Naive B cell (primary cell): Measurements from ENCODE around the gene BRD1. TPM values are rescaled to one million over a fixed set of nuclear protein-coding genes. Genes with fewer than 3 reads are reported as not detected.

ENCODE experiments used
- ATAC-seq, 2 donors: fragments of 150-1000 bp; cut with Tn5 transposase; 2 replicates each; pipeline ENCODE4 v1.10.0; 2021; ENCODE audit warnings: low read depth in 2 of 2, mild to moderate bottlenecking in 2 of 2, moderate library complexity in 2 of 2
- DNase-seq: peaks from one replicate; pipeline ENCODE4 v3.0.0; 2022
- H3K27ac Mint-ChIP-seq, 6 donors: one replicate each; pipeline ENCODE4 v1.8.0; 2020 to 2022; ENCODE audit warnings: mild to moderate bottlenecking in 6 of 6, mixed read lengths in 6 of 6, moderate library complexity in 5 of 6, inconsistent platforms in 2 of 6
- H3K27me3 Mint-ChIP-seq, 3 donors: one replicate each; pipeline ENCODE4 v1.8.0; 2021 to 2022; ENCODE audit warnings: mixed read lengths in 3 of 3, mild to moderate bottlenecking in 1 of 3
- H3K36me3 Mint-ChIP-seq, 2 donors: one replicate each; pipeline ENCODE4 v1.8.0; 2020 to 2022; ENCODE audit warnings: mixed read lengths in 2 of 2, inconsistent platforms in 1 of 2, mild to moderate bottlenecking in 1 of 2
- H3K4me1 Mint-ChIP-seq, 3 donors: one replicate each; pipeline ENCODE4 v1.8.0; 2020 to 2022; ENCODE audit warnings: mixed read lengths in 3 of 3, inconsistent platforms in 1 of 3, mild to moderate bottlenecking in 1 of 3, moderate library complexity in 1 of 3
- H3K4me3 Mint-ChIP-seq, 8 donors: one replicate each; pipeline ENCODE4 v1.8.0; 2020 to 2022; ENCODE audit warnings: mild to moderate bottlenecking in 8 of 8, mixed read lengths in 8 of 8, moderate library complexity in 8 of 8, inconsistent platforms in 2 of 8
- H3K9me3 Mint-ChIP-seq, 7 donors: one replicate each; pipeline ENCODE4 v1.8.0; 2020 to 2022; ENCODE audit warnings: mixed read lengths in 7 of 7, mild to moderate bottlenecking in 5 of 7, inconsistent platforms in 2 of 7, moderate library complexity in 1 of 7
- polyA plus RNA-seq, 6 donors: library from polyadenylated mRNA; unstranded; fragments of 300-500 nt; fragmentation: Illumina TruSeq; gene quantifications; one replicate each; pipeline ENCODE4 v1.2.3, GENCODE V29; 2021; ENCODE audit warnings: low read depth in 6 of 6

BRD1 gene
- polyA plus RNA-seq, result 1 to 10 TPM in 5 of 6 donors, under 1 TPM in 1; 0.23 to 3.0 (median 1.8) TPM

- peaks cover 9 to 13% of the 10 kb centered on the region in 2 donors for H3K36me3 Mint-ChIP-seq
- peaks cover 36 to 50% (median 42%) of the 10 kb centered on the region in 3 donors for H3K4me1 Mint-ChIP-seq
- peak within 1 kb of the TSS; percentile 78 to 92 (median 86) for H3K4me3 Mint-ChIP-seq
- ATAC-seq (peak; percentile 68 to 74), DNase-seq (peak; percentile 52)
- H3K9me3 Mint-ChIP-seq, result no peaks in the 10 kb centered on the region
- peak within 1 kb of the TSS in 5 of 6 donors; percentile 44 to 93 (median 85) for H3K27ac Mint-ChIP-seq
- H3K27me3 Mint-ChIP-seq, result peaks cover 0 to 4% (median 0%) of the 10 kb centered on the region in 3 donors
Observed at GRCh38 chr22:49827853-49828598, at the start of gene BRD1. TSS of gene BRD1 (minus strand) at chr22:49827873. CDS start at chr22:49824317, 3,556 bp downstream.

GRCh38 chr22:49873228-49873940 lies 45.7 kb upstream of the BRD1 start:
- ATAC-seq (no peak), DNase-seq (no peak)
- Mint-ChIP-seq H3K9me3 (peaks cover 0 to 16% (median 5%) of the 10 kb centered on the region in 7 donors), H3K4me1 (peaks cover 19 to 30% (median 28%) of the 10 kb centered on the region in 3 donors), H3K36me3 (peaks cover 9 to 26% of the 10 kb centered on the region in 2 donors), H3K27me3 (no peaks in the 10 kb centered on the region), H3K27ac (peak overlapping the region in 3 of 6 donors; percentile 12 to 86 (median 21)), H3K4me3 (no peak overlapping the region)

- no peak for DNase-seq
- Mint-ChIP-seq H3K27ac (no peak overlapping the region), H3K36me3 (peaks cover 13 to 26% of the 10 kb centered on the region in 2 donors), H3K4me3 (no peak overlapping the region), H3K27me3 (no peaks in the 10 kb centered on the region), H3K4me1 (peaks cover 19 to 31% (median 22%) of the 10 kb centered on the region in 3 donors), H3K9me3 (peaks cover 0 to 20% (median 5%) of the 10 kb centered on the region in 7 donors)
- ATAC-seq, result no peak
Observed at GRCh38 chr22:49872347-49872746, 44.7 kb upstream of the BRD1 start.

GRCh38 chr22:49871482-49871881 lies 43.8 kb upstream of the BRD1 start:
- Mint-ChIP-seq H3K4me1 (peaks cover 19 to 33% (median 22%) of the 10 kb centered on the region in 3 donors), H3K27ac (no peak overlapping the region), H3K4me3 (no peak overlapping the region)

GRCh38 chr22:49869845-49870712 lies 42.4 kb upstream of the BRD1 start:
- Mint-ChIP-seq H3K27me3 (no peaks in the 10 kb centered on the region), H3K4me3 (no peak overlapping the region), H3K4me1 (peaks cover 23 to 30% (median 27%) of the 10 kb centered on the region in 3 donors), H3K9me3 (peaks cover 0 to 40% (median 21%) of the 10 kb centered on the region in 7 donors), H3K36me3 (peaks cover 34 to 37% of the 10 kb centered on the region in 2 donors), H3K27ac (peak overlapping the region in 2 of 6 donors; percentile 26 to 49)
- DNase-seq (no peak), ATAC-seq (no peak)

More at GRCh38 chr22:49871482-49871881, 43.8 kb upstream of the BRD1 start:
- H3K9me3 Mint-ChIP-seq, result peaks cover 0 to 29% (median 12%) of the 10 kb centered on the region in 7 donors
- peaks cover 22 to 30% of the 10 kb centered on the region in 2 donors for H3K36me3 Mint-ChIP-seq
- ATAC-seq (no peak), DNase-seq (no peak)
- H3K27me3 Mint-ChIP-seq, result no peaks in the 10 kb centered on the region

GRCh38 chr22:49869086-49869830 lies 41.6 kb upstream of the BRD1 start:
- ATAC-seq, result no peak
- Mint-ChIP-seq H3K36me3 (peaks cover 34 to 37% of the 10 kb centered on the region in 2 donors), H3K27me3 (no peaks in the 10 kb centered on the region), H3K4me1 (peaks cover 24 to 30% (median 28%) of the 10 kb centered on the region in 3 donors), H3K9me3 (peaks cover 0 to 40% (median 21%) of the 10 kb centered on the region in 7 donors), H3K4me3 (no peak overlapping the region), H3K27ac (peak overlapping the region in 2 of 6 donors; percentile 35 to 49)
- DNase-seq, result no peak

GRCh38 chr22:49867303-49868265 lies 39.9 kb upstream of the BRD1 start:
- no peak for ATAC-seq
- Mint-ChIP-seq H3K36me3 (peaks cover 34 to 37% of the 10 kb centered on the region in 2 donors), H3K9me3 (peaks cover 0 to 40% (median 21%) of the 10 kb centered on the region in 7 donors), H3K27me3 (no peaks in the 10 kb centered on the region), H3K4me3 (peak overlapping the region in 1 of 8 donors; percentile 68), H3K27ac (peak overlapping the region in 2 of 6 donors; percentile 7 to 49), H3K4me1 (peaks cover 21 to 28% (median 25%) of the 10 kb centered on the region in 3 donors)
- DNase-seq, result no peak

GRCh38 chr22:49866646-49867045 lies 39.0 kb upstream of the BRD1 start:
- DNase-seq (no peak), ATAC-seq (no peak)
- Mint-ChIP-seq H3K4me3 (peak overlapping the region in 1 of 8 donors; percentile 68), H3K27me3 (no peaks in the 10 kb centered on the region), H3K4me1 (peaks cover 19 to 33% (median 28%) of the 10 kb centered on the region in 3 donors), H3K9me3 (peaks cover 0 to 40% (median 21%) of the 10 kb centered on the region in 7 donors), H3K27ac (no peak overlapping the region), H3K36me3 (peaks cover 34 to 37% of the 10 kb centered on the region in 2 donors)

GRCh38 chr22:49866134-49866533 lies 38.5 kb upstream of the BRD1 start:
- no peak overlapping the region for H3K4me3 Mint-ChIP-seq
- no peak overlapping the region for H3K27ac Mint-ChIP-seq
- ATAC-seq (no peak), DNase-seq (no peak)
- H3K27me3 Mint-ChIP-seq, result no peaks in the 10 kb centered on the region
- H3K9me3 Mint-ChIP-seq, result peaks cover 0 to 40% (median 21%) of the 10 kb centered on the region in 7 donors
- H3K4me1 Mint-ChIP-seq, result peaks cover 21 to 39% (median 33%) of the 10 kb centered on the region in 3 donors
- H3K36me3 Mint-ChIP-seq, result peaks cover 34 to 37% of the 10 kb centered on the region in 2 donors

- no peak overlapping the region for H3K4me3 Mint-ChIP-seq
- DNase-seq (no peak), ATAC-seq (no peak)
- H3K36me3 Mint-ChIP-seq, result peaks cover 34 to 37% of the 10 kb centered on the region in 2 donors
- no peaks in the 10 kb centered on the region for H3K27me3 Mint-ChIP-seq
- peaks cover 21 to 40% (median 38%) of the 10 kb centered on the region in 3 donors for H3K4me1 Mint-ChIP-seq
- H3K9me3 Mint-ChIP-seq, result peaks cover 0 to 34% (median 21%) of the 10 kb centered on the region in 7 donors
- no peak overlapping the region for H3K27ac Mint-ChIP-seq
Observed at GRCh38 chr22:49865156-49865555, 37.5 kb upstream of the BRD1 start.

GRCh38 chr22:49863931-49864330 lies 36.3 kb upstream of the BRD1 start:
- Mint-ChIP-seq H3K36me3 (peaks cover 25 to 26% of the 10 kb centered on the region in 2 donors), H3K27me3 (no peaks in the 10 kb centered on the region), H3K4me3 (no peak overlapping the region), H3K9me3 (peaks cover 0 to 24% (median 17%) of the 10 kb centered on the region in 7 donors), H3K4me1 (peaks cover 21 to 39% (median 36%) of the 10 kb centered on the region in 3 donors), H3K27ac (peak overlapping the region in 1 of 6 donors; percentile 81)
- DNase-seq (no peak), ATAC-seq (no peak)
